TTC549 (cell line): ENCODE measurements around the gene PNN.
"Not testable (repeated sequence)": the region's sequence is repeated elsewhere in the genome, so short reads cannot be mapped to it uniquely, and the experiment has no call there.

Experiments used
- FAIRE-seq: peaks from 2 replicates; lab custom pipeline; 2012; peaks lifted over from hg19 to GRCh38; lab: Jason Lieb, UNC

PNN gene

DNA sequence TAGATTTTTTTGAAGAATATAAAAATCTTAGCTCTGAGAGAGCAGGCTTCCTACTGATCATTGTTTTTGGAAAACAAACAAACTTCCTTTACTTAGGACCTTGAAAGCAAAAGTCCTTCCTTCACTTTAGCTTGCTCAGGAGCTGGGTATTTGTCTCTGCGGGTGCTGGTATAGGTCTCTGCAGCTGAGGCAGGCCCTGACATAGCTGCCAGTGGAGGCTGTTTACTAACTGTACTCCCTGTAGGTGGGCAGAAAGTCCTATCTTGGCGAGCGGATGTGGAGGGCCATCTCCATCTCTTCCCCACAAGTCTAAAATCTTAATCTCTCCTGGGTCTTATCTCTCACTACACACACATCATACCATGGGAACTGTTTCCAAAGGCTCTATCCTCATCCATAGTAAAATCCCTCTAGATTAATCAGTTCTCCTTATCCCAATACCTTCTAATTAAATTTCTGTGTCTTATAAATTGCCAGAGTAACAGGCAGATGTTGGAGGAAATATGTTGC, 54.6 kb downstream of the PNN start:
- no peak for FAIRE-seq

DNA sequence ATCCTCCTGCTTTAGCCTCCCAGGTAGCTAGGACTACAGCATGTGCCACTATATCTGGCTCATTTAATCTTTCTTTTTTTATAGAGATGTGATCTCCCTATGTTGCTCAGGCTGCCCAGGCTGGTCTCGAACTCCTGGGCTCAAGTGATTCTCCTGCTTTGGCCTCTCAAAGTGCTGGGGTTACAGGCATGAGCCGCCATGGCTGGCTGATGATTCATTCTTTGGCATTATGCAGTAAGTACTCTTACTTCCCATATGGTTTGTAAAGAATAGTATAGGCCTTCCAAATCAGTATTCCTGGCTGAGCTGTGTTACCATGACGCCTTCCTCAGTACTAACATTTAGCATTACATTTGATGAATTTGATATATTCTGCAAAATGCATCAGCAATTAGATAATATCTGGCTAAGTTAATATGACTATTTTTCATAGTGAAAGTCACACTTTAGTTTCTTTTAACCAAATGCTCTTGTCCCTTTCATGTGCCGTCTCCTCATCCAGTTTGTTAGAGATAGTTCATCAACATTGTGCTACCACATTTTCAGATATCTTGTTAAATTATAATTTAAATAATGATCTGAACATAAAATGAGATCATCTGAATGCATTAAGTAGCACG, 55.5 kb downstream of the PNN start:
- no peak for FAIRE-seq

DNA sequence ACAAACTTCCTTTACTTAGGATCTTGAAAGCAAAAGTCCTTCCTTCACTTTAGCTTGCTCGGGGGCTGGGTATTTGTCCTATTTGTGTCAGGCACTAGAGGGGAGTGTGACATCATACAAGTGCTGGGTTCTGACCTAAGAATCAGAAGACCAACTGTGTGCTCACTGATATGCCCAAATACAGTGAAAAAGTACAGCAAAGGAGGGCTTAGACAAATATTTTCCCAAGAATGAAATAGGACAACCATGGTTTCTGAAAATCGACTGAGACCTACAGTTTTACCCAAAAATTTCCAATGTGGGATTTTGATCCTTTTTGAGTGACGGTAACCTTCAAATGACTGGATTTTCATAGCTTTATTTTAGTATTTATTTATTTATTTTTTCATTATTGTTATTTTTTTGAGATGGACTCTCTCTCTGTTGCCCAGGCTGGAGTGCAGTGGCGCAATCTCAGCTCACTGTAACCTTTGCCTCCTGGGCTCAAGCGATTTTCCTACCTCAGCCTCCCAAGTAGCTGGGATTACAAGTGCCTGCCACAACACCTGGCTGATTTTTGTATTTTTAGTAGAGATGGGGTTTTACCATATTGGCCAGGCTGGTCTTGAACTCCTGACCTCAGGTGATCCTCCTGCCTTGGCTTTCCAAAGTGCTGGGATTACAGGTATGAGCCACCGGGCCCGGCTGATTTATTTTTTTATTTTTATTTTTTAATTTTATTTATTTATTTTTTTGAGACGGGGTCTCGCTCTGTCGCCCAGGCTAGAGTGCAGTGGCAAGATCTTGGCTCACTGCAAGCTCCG, 56.9 kb downstream of the PNN start:
- not testable (repeated sequence) for FAIRE-seq
